Fibroblast of skin of left quadriceps (primary cell): ENCODE results near the gene LSM12.

ENCODE experiments used
- DNase-seq, 2 experiments: peaks; one replicate each; pipeline ENCODE4 v3.0.0-alpha.2; 2013; ENCODE audit warnings: low read depth in 2 of 2

Gene LSM12

DNA sequence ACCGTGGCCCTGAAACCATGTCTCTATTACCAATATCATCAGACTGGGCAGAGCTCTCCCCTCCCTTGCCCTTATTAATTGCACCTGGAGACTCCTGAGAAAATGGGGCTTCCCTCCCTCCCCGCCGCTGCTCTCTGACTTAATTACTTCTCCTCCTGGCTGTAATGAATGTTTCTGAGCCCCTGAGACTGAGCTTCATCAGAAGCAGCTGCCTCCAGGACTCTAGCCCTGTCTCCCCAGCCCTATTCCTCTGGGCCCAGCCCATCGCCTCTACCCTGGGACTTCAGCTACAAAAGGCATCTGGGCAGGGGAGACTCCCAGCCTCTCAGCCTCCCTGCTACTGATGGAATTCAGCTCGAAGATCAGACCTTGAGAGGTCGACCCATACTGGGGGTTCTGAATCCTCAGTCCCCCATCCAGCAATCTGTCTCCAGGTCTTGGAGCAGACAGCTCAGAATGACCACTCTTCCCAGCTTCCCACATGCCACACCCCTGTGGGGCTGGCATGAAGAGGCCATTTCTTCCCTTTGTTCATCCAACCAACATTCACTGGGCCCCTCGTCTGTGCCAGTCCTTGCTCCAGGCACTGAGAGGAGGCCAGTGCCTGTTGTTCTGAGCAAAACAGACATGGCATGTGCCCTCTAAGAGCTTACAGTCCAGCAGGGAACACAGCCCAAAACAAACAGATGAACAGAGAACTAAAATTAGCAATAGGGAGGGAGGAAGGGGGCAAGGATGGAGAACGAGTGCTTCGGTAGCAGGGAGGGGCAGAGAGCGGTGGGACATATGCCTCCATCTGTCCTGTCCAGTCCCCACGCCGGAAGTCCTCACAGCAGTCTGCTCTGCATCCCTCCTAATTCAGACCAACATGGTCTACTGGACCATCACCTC is 79.1 kb downstream of the LSM12 start:
- DNase-seq, result no peak

DNA sequence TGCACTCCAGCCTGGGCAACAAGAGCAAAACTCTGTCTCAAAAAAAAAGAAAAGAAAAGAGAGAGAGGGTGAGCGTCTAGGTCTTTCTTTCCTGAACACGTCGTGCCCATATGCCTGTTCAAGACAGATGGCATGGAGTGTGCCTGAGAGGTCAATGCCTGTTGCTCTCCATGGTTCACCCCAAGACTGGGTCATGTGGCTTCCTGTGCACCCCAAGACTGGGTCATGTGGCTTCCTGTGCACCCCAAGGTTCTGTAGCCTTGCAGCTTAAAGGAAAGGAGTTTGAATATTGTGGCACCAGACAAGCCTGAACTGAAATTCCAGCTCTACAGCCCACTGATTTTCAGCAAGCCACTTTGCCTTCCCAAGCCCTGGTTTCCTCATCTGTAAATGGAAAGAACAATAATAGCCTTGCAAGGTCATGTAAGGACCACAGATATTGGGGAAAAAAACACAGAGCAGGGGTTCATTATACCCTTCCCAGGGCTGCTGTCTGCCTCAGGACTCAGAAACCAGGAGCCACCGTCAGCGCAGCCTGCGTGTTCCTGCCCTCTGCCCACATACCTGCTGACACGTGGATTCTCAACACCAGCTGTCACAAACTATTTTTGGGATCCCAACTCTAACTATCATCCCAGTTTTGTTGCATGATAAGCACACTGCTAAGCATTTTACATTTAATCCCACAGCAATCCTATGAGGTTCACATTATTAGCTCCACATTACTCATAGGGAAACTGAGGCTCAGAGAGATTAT is 80.1 kb downstream of the LSM12 start:
- no peak for DNase-seq

DNA sequence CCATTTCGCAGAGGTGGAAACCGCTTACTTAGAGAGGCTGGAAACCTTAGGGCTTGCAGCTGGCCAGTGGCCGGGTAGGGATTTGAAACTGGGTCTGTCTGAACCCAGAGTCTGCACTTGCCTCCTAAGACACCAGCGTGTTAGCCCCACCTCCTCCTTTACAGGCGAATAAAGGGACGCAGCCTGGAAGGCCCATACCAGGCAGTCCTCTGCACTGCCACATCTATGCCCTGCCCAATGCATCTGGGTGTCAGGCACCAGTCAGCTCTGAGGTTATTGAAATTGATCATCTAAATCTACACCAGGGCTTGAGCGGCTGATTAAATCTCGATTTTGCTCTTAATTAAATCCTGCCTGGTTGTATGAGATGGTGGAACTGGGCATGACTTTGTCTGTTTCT is 82.0 kb downstream of the LSM12 start:
- no peak for DNase-seq
